Right hindlimb (tissue), 1 donor: Measurements from ENCODE around the gene PRSS33.

Source experiments
- DNase-seq: peaks from one replicate; pipeline ENCODE4 v3.0.0-alpha.2; 2018

PRSS33 gene

DNA sequence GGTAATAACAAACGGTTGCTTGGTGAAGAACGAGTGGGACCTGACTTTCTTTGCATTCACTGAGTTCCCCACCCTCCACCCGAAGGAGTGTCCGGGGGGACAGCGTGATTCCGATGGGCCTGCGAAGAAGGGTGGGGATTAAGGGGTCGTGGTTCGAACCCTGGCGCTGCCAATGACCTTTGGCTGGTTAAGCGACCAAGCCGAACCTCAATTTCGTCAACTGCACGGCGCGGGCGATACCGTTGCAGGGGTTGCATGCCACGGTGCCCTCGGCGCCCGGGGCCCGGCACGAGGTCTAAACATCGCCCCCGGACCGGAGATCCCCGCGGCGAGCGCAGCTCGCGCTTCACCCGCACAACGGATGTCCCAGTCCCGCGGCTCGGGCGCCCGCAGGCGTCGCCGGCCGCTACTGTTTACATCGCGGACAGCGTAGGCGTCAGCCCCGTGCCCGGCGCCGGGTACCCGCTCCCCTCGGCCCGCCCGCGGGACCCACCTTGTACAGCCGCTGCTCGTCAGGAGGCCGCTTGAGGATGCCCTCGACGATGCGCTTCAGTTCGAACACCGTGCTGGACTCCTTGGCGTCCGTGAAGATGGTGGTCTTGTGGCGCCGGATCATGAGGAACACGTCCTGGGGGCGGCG is 10.7 kb downstream of the PRSS33 start:
- no peak for DNase-seq

GRCh38 chr16:2775765-2776499 is 11.4 kb downstream of the PRSS33 start:
- peak; percentile 11 for DNase-seq

DNA sequence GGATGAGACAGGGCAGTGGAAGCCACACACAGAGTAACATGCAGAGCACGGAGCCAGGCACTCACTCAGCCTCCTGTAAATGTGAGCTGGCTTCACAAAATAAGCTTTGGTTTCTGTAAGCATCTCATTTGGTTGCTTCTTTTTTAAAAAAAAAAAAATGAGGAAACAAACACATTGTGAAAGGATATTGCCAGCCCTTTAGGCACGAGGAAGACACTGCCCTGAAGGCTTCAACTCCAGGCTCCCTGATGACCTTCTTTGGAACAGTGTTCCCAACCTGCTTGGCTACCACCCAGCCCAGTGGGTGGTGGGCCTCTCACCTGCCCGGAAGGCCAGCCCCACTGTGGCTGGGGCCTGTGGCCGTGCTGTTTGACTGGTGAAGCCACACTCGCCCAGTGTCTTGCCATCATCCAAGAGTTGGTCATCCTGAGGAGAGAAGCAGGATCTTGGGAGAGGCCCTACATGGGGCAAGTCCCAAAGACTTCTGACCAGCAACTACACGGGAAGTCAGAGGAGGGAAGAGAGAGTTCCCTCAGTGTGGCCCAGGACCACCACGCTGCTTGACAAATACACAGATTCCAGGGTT is 12.1 kb downstream of the PRSS33 start:
- no peak for DNase-seq

GRCh38 chr16:2774161-2774891 is 13.0 kb downstream of the PRSS33 start:
- peak; percentile 26 for DNase-seq

DNA sequence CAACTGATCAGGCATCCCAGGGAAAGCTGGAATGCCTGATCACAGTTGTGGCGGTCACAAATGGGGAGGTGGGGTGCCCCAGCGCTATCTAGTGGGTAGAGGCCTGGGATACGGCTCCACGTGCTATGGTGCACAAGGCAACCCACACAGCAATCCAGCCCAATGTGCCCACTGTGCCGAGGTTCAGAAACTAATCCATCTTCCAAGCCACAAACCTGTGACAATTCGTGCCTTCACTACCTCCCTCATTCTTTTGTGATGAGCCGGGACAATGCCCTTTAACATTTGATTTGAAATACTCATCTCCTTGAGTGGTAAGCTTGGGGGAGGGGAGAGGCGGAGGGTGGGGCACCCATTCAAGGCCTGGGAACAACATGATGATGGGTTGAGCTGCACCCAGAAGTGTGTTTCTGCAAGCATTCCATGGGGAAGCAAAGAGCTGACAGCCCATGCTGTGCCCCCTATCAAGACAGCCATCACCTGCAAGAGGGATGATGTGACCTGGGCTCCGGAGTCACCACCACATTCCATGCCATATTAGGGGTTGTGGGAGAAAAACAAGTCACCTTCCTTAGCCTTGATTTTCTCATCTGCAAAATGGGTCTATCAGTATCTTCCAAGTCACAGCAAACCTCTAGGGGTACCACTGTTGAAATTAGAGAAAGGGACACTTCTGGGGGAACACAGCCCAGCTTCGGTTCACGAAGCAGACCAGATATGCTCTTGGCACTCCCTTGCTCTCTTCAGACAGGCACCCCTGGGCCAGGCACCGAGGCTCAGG is 14.0 kb downstream of the PRSS33 start:
- DNase-seq, result no peak

- DNase-seq, result no peak
Measured at GRCh38 chr16:2771496-2772402, 15.6 kb downstream of the PRSS33 start.

GRCh38 chr16:2770057-2770951 is 17.1 kb downstream of the PRSS33 start:
- DNase-seq, result no peak

DNA sequence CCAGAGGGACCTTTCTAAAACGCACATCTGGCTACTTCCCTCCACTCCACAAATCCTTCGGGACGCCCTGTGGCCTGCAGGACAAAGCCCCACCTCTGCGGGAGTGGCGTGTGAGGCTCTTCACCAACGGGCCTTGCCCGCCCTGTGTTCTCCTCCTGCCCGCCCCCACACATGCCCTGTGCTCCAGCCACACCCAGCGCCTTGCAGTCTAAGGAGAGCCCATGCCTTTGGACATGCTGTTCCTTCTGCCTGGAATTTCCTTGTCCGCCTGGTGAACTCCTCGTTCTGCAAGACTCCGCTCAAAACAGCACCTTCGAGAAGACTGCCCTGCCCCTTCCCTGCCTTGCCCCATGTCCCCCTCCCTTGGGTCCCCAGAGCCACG is 17.7 kb downstream of the PRSS33 start:
- no peak for DNase-seq

GRCh38 chr16:2769100-2769529 is 18.2 kb downstream of the PRSS33 start:
- DNase-seq, result no peak

DNA sequence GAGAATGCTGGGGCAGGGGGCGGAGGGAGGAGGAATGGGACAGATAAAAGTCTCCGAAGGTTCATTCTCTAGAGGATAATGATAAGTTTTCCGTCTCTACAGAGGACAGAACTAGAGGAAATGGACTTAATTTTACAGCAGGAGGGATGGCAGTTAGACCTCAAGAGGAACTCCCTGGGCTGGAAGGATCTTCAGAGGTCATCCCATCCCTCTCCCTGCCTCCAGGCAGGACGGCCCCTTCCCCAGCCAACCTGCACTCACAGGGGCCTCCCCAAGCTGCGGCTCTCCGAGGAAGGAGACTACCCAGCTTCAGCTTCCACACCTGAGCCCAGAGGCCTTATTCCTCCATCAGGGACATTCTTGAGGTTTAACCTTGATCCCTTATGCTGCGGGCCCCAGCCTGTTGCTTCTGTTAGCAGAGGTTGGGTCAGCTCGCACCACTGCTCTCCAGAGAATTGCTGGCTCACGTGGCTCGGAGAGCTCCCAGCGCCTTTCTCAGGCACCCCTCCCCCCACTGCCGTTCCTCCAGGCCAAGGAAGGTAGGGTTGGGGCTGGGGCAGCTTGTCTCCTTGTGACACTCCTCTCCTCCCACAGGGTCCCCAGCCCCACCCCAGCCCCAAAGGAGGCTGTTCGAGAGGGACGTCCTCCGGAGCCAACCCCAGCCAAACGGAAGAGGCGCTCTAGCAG is 18.8 kb downstream of the PRSS33 start:
- DNase-seq, result no peak

DNA sequence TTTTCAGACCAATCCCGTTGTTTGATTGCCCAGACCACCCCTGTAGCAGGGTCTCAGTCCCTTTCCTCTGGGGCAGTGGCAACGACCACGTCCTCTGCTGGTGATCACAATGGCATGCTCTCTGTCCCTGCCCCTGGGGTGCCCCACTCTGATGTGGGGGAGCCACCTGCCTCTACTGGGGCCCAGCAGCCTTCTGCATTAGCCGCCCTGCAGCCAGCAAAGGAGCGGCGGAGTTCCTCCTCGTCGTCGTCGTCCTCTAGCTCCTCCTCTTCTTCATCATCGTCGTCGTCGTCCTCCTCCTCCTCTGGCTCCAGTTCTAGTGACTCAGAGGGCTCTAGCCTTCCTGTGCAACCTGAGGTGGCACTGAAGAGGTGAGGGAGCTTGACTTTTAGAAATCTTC is 19.5 kb downstream of the PRSS33 start:
- no peak for DNase-seq

GRCh38 chr16:2767140-2767731 is 20.1 kb downstream of the PRSS33 start:
- no peak for DNase-seq

GRCh38 chr16:2766430-2767139 is 20.8 kb downstream of the PRSS33 start:
- no peak for DNase-seq

DNA sequence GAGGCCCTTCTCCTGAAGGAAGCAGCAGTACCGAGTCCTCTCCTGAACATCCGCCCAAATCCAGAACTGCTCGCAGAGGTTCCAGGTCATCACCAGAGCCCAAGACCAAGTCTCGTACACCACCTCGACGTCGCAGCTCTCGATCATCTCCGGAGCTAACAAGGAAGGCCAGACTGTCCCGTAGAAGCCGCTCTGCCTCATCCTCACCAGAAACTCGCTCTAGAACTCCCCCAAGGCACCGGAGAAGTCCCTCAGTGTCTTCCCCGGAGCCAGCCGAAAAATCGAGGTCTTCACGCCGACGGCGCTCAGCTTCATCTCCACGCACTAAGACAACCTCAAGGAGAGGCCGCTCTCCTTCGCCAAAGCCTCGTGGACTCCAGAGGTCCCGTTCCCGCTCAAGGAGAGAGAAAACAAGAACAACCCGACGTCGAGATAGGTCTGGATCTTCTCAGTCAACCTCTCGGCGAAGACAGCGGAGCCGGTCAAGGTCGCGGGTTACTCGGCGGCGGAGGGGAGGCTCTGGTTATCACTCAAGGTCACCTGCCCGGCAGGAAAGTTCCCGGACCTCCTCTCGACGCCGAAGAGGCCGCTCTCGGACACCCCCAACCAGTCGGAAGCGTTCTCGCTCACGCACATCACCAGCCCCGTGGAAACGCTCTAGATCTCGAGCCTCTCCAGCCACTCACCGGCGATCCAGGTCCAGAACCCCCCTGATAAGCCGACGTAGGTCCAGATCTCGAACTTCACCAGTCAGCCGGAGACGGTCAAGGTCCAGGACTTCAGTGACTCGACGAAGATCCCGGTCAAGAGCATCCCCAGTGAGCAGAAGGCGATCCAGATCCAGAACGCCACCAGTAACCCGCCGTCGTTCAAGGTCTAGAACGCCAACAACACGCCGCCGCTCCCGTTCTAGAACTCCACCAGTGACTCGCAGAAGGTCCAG is 21.6 kb downstream of the PRSS33 start:
- DNase-seq, result no peak

GRCh38 chr16:2764718-2765117 is 22.6 kb downstream of the PRSS33 start:
- DNase-seq, result no peak

- no peak for DNase-seq
Measured at GRCh38 chr16:2763173-2763572, 24.2 kb downstream of the PRSS33 start.

DNA sequence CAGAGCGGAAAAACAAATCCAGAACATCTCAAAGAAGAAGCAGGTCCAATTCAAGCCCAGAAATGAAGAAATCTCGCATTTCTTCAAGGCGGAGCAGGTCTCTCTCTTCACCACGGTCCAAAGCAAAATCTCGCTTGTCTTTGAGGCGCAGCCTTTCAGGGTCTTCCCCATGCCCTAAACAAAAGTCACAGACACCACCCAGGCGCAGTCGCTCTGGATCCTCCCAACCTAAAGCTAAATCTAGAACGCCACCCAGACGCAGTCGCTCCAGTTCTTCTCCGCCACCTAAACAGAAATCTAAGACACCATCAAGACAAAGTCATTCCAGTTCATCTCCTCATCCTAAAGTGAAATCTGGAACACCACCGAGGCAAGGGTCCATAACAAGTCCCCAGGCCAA is 24.6 kb downstream of the PRSS33 start:
- no peak for DNase-seq
